HG03558 (cell line): ENCODE results near the gene NEK1.
A peak's percentile ranks its signal among the peaks of the same experiment; 100 is the strongest.
"Not testable (repeated sequence)": the region's sequence is repeated elsewhere in the genome, so short reads cannot be mapped to it uniquely, and the experiment has no call there.

Experiments
- ATAC-seq: cut with Tn5 transposase; IDR thresholded peaks from one replicate; pipeline ENCODE4 v1.9.1; 2021; ENCODE audit warnings: moderate number of reproducible peaks; ENCODE audit not compliant: unreplicated experiment; ENCODE audit errors: extremely low read depth

NEK1 gene

GRCh38 chr4:169436734-169437133, 175.6 kb downstream of the NEK1 start:
- ATAC-seq = no peak

DNA sequence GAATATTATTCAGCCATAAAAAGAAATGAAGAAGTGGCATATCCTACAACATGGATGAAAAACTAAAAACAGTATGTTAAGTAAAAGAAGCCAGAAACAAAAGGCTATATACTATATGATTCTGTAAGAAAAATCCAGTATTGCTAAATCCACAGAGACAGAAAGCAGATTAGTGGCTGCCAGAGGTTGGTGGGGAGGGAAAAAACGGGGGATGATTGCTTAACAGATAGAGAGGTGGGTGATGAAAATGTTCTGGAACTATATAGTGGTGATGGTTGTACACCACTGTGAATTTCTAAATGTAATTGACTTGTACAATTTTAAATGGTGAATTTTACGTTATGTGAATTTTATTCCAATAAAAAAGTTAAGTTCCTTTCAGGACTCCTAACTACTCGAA, 184.0 kb downstream of the NEK1 start:
- ATAC-seq = no peak

DNA sequence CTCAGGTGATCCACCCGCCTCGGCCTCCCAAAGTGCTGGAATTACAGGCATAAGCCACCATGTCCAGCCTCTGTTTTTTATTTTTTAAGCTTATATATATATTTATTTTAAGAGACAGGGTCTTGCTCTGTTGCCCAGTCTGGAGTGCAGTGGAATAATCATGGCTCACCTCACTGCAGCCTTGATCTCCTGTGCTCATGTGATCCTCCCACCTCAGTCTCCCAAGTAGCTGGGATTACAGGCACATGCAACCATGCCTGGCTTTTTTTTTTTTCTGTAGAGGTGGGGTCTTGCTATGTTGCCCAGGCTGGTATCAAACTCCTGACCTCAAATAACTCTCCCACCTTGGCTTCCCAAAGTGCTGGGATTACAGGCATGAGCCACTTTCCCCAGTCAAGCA, 184.7 kb downstream of the NEK1 start:
- not testable (repeated sequence) for ATAC-seq

DNA sequence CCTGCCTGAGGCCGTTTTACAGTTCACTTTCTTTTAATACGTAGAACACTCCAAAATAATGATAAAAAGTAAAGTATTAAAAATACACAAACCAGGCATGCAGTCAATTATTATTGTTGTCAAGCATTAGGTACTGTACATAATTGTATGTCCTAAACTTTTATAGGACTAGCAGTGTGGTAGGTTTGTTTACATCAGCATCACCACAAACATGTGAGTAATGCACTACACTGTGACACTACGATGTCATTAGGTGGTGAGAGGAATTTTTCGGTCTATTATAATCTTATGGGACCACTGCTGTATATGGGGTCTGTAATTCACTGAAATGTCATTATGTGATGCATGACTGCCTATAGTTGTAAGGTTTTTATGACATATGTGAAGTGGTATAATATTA, 192.1 kb downstream of the NEK1 start:
- ATAC-seq = no peak

GRCh38 chr4:169418846-169419245, 193.5 kb downstream of the NEK1 start:
- no peak for ATAC-seq

- no peak for ATAC-seq
These were observed 194.6 kb downstream of the NEK1 start for GRCh38 chr4:169417629-169418282.

- ATAC-seq = peak; percentile 58
These were observed 195.4 kb downstream of the NEK1 start for GRCh38 chr4:169416997-169417396.

DNA sequence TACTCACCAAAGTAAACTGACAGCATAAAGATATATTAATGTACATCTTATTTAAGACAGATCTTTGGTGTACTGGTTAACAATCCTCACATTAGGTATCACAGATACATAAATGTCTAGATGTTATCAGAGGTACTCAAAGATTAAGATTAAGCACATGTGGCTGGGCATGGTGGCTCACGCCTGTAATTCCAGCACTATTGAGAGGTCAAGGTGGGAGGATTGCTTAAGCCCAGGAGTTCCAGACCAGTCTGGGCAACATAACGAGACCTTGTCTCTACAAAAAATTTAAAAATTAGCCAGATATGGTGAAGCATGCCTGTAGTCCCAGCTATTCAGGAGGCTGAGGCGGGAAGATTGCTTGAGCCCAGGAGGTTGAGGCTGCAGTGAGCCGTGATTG, 195.9 kb downstream of the NEK1 start:
- ATAC-seq = no peak

GRCh38 chr4:169414913-169415312, 197.5 kb downstream of the NEK1 start:
- no peak for ATAC-seq

- no peak for ATAC-seq
These were observed 200.3 kb downstream of the NEK1 start for GRCh38 chr4:169412046-169412445.

DNA sequence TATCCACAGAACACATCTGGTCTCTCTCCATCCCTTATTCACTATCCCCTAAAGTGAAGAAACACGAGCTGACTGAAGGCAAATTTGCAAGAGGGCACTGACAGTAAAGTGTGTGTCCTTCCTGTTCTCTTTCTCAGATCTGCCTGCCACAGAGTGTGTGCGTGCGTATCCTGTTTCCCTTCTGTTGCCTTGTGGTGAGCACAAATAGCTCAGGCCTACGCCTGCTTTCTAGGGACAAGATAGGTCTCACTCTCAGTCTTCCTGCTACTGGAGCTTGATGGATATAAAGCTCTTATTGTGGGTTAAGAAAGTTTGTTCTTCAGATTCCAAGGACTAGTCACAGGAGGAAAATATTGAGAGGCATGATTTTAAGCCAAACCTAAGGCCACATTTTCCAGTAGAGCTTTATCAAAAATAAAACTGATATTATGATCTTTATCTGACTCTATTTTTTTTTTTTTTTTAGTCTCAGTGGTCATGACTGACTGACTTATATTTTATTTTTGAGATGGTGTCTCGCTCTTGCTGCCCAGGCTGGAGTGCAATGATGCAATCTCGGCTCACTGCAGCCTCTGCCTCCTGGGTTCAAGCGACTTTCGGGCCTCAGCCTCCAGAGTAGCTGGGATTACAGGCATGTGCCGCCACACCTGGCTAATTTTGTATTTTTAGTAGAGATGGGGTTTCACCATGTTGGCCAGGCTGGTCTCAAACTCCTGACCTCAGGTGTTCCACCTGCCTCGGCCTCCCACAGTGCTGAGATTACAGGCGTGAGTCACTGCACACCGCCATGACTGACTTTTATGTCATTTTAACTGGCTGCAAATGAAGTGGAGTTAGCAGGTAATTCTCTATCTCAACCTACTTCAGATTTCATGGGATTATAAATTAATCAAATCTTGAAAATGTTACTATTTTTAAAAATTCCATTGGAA, 201.3 kb downstream of the NEK1 start:
- ATAC-seq = peak; percentile 100

- ATAC-seq = no peak
These were observed 205.1 kb downstream of the NEK1 start for GRCh38 chr4:169407217-169407845.

GRCh38 chr4:169404960-169405359, 207.4 kb downstream of the NEK1 start:
- ATAC-seq = no peak

- ATAC-seq = no peak
These were observed 211.6 kb downstream of the NEK1 start for GRCh38 chr4:169400832-169401231.

DNA sequence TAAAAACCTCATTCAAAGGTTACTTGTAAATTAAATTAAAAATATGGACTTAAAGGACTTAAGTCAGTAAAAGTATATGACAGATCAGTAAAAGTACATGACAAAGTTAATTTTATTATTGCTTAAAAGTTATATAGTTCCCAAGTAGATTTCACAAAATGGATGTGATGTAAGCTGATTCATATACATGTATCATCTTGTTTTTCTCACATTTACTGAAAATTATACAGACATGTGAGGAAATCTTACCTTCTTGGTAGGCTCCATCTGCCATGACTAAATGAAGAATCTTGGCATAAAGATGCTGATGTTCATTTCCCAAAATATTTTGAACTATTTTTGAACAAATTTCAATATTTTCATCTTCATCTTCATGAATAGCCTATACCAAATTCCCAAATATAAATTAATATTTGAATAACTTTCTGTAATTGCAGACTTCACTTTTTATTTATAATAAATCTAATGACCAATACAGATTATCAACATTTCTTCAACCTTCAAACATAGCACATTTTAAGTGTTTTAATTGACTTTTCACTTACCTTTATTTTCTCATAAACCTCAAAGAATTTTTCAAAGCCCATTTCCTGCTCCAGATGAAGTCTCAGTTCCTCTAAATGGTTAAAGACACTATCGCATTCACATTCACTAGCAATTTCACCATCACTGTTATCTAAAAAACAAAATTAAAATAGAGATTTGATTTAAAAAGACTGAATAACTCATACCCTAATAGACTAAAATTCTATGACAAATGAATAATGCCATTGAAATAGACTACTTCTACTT, 212.2 kb downstream of the NEK1 start:
- no peak for ATAC-seq

DNA sequence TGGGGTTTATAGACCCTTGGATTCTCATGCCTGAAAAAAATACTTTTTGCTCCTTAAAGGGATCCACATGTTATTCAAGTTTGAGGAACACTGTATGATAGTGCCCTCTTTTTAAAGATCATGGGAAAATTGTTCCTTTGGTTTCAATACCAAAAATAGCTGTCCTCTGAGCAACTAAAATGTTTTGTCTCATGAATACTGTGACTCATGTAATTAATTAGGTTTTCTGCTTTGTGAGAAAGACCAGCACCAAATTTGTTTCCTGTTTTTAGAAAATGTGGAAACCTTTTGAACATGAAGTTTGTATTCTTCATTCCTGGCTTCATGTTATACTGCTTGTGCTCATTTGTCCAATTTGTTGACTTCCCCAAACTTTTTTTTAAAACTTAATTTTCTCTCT, 214.1 kb downstream of the NEK1 start:
- no peak for ATAC-seq

GRCh38 chr4:169397762-169398161, 214.6 kb downstream of the NEK1 start:
- no peak for ATAC-seq

DNA sequence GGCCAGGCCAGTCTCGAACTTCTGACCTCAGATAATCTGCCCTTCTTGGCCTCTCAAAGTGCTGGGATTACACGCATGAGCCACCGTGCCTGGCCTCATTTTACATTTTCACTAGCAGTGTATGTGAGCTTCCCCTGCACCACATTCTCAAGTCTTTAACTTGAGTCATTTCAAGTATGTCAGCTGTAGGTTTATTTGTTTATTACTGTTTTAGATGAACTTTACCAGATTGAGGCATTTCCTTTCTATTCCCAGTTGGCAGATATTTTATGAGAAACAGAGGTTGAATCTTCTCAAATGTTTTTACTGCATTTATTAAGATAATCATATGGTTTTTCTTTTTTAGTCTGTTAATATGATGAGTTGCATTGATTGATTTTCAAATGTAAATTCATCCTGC, 227.0 kb downstream of the NEK1 start:
- ATAC-seq = no peak

DNA sequence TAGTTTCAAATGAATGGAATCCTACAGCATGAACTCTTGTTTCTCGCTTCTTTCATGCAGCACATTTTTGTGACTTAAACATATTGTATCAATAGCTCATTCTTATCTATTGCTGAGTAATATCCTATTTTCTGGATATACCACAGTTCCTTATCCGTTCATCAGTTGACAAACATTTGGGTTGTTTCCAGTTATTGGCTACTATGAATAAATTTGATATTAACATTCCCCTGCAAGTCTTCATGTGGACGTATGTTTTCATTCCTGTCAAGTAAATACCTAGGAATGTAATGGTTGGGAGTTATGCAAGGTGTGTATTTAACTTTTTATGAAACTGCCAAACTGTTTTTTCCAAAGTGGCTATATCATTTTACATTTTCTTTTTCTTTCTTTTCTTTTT, 227.6 kb downstream of the NEK1 start:
- ATAC-seq = no peak

DNA sequence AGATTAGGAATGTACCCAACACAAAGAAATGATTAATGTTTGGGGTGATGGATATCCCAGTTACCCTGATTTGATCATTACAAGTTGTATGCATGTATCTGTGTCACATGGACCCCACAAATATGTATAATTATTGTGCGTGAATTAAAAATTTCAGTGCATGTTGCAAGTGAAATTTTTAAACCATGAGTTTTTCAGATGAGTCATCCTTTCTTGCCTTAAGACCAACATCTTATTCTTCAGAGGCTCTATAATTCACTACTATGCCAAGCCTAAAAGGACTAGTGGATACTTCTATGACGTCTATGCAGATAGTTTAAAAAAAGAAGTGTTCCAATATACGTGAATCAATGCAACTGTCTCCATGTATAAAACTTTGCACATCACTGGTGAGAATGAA, 228.7 kb downstream of the NEK1 start:
- no peak for ATAC-seq
